Activated CD8-positive, alpha-beta T cell treated with anti-CD3 and anti-CD28 coated beads, Interleukin-2, amount 10 ng/mL, durations not matched to agents 7 days and 5 days (primary cell): ENCODE data around the gene ADAP1. TPM values are rescaled to one million over a fixed set of nuclear protein-coding genes. Genes with fewer than 3 reads are reported as not detected.

Experiments
- ATAC-seq: fragments of 150-1000 bp; cut with Tn5 transposase; one replicate; pipeline ENCODE4 v1.10.0; 2021; ENCODE audit warnings: moderate library complexity
- CTCF ChIA-PET: fragments of 350-600 bp; sonication (Branson Sonifier 250); formaldehyde crosslinking; loops from one replicate; lab custom pipeline; 2021; ENCODE audit warnings: antibody characterized with exemption; lab: Charles Lee
- POLR2A ChIA-PET: fragments of 350-600 bp; sonication (Branson Sonifier 250); formaldehyde crosslinking; loops from one replicate; lab custom pipeline; 2021; ENCODE audit warnings: antibody characterized with exemption; lab: Charles Lee
- DNase-seq: peaks from one replicate; pipeline ENCODE4 v3.0.0-alpha.2; 2020
- H3K27ac Mint-ChIP-seq: one replicate; pipeline ENCODE4 v1.8.0; 2021; ENCODE audit warnings: mild to moderate bottlenecking, mixed read lengths
- H3K27me3 Mint-ChIP-seq: one replicate; pipeline ENCODE4 v1.8.0; 2021; ENCODE audit warnings: low read depth, mixed read lengths
- H3K36me3 Mint-ChIP-seq: one replicate; pipeline ENCODE4 v1.8.0; 2021; ENCODE audit warnings: low read depth, mixed read lengths
- H3K4me1 Mint-ChIP-seq: one replicate; pipeline ENCODE4 v1.8.0; 2021; ENCODE audit warnings: low read depth, mixed read lengths
- H3K4me3 Mint-ChIP-seq: one replicate; pipeline ENCODE4 v1.8.0; 2021; ENCODE audit warnings: mild to moderate bottlenecking, mixed read lengths
- H3K9me3 Mint-ChIP-seq: one replicate; pipeline ENCODE4 v1.8.0; 2022; ENCODE audit warnings: mixed read lengths; ENCODE audit not compliant: insufficient read depth
- total RNA-seq, 2 experiments: library from RNA; stranded (reverse); gene quantifications; one replicate each; pipeline ENCODE4 v1.2.3, GENCODE V29; 2021

ADAP1 gene
- total RNA-seq, 2 experiments from 2014 or later = 24.2 to 28.6 TPM

DNA sequence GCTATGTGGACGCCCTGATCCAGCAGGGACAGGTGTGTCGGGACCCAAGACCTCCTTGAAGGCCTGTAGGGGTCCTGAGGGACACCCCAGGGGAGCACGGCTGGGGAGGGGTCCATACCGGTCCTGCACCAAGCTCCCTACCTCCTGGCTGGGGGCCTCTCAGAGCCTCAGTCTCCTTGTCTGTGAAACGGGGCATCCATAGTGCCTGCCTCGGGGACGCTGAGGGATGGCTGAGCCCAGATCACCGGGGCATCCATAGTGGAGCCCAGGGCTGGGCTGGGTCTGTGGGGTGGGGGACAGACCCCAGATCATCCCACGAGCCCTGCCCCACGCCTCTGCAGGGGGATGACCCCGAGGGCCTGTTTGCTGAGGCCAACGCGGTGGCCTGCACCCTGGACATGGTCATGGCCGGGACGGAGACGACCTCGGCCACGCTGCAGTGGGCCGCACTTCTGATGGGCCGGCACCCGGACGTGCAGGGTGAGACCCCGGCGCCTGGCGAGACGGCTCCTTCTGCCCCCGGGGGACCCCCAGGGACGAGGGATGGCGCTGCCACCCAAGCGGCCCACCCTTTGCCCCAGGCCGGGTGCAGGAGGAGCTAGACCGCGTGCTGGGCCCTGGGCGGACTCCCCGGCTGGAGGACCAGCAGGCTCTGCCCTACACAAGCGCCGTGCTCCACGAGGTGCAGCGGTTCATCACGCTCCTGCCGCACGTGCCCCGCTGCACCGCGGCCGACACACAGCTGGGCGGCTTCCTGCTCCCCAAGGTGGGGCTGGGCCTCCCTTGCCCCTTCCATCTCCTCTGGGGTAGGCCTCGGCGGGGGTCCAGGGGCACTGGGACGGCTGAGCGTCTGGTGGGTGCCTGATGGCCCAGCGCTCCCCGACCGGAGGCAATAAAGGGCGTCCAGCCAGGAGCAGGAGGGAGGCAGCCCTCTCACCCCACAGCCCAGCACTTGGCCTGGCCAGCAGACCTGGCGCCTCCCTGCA lies 32.6 kb upstream of the ADAP1 start:
- CTCF ChIA-PET = no interaction called here
- no peaks in the 10 kb centered on the region for H3K27me3 Mint-ChIP-seq
- ATAC-seq (no peak), DNase-seq (no peak)
- H3K4me1 Mint-ChIP-seq = no peaks in the 10 kb centered on the region
- H3K9me3 Mint-ChIP-seq = no peaks in the 10 kb centered on the region
- POLR2A ChIA-PET = no interaction called here
- H3K4me3 Mint-ChIP-seq = no peak overlapping the region
- H3K27ac Mint-ChIP-seq = no peak overlapping the region
- no peaks in the 10 kb centered on the region for H3K36me3 Mint-ChIP-seq

DNA sequence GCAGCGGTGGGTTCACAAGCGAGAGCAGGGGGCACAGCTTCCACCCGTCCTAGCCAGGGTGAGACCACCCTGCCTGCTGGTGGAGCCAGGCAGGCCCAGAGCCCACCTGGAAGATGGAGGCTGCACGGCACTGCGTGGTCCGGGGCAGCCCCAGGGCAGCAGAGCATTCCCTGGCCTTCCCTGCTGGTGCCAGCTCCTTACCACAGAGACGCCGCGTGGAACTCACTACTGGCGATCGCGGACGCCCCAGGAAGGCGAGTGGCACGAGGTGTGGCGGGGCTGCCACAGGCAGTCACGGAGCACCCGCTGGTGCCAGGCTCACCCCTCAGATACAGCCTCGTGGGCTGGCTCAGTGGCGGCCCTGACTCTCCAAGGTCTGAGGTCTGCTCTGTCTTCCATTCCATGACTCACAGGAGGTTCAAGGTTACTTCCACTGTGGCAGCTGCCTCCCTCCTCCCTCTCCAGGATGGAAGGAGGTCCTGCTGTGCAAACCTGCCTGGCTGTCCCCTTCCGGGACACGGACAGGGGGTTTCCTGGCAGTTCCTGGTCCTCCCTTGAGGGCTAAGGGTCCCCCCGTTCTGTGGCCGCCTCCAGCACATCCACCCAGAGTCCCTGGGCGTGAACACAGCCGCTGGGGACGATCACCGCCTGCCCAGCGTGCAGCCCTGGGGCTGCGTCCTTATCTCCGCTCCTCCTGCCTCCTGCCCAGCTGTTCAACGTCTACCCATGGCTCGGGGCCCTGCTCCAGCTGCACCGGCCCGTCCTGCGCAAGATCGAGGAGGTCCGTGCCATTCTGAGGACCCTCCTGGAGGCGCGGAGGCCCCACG lies 31.6 kb upstream of the ADAP1 start:
- no peaks in the 10 kb centered on the region for H3K9me3 Mint-ChIP-seq
- no peaks in the 10 kb centered on the region for H3K27me3 Mint-ChIP-seq
- H3K4me3 Mint-ChIP-seq = no peak overlapping the region
- no peak for ATAC-seq
- DNase-seq = no peak
- CTCF ChIA-PET = no interaction called here
- H3K36me3 Mint-ChIP-seq = no peaks in the 10 kb centered on the region
- H3K4me1 Mint-ChIP-seq = no peaks in the 10 kb centered on the region
- POLR2A ChIA-PET = interaction anchor here (1.7 kb wide), 1 partner anchor 11 kb away, joined by 5 read pairs; the partner anchor contains the start of gene COX19
- no peak overlapping the region for H3K27ac Mint-ChIP-seq

DNA sequence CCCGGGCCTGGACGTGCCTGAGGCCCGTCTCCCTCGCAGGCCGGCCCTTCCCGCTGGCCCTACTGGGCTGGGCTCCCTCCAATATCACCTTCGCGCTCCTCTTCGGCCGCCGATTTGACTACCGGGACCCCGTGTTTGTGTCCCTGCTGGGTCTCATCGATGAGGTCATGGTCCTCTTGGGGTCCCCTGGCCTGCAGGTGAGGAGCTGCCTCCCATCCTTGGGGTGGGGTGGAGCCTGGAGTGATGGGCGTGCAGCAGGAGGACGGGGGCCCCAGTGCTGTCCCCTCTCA lies 30.6 kb upstream of the ADAP1 start:
- no peaks in the 10 kb centered on the region for H3K27me3 Mint-ChIP-seq
- ChIA-PET POLR2A (interaction anchor here (1.7 kb wide), 1 partner anchor 10 kb away, joined by 5 read pairs; the partner anchor contains the start of gene COX19), CTCF (interaction anchor here (1.0 kb wide), 1 partner anchor 9 kb away, joined by 3 read pairs; no protein-coding TSS in a partner anchor)
- H3K9me3 Mint-ChIP-seq = no peaks in the 10 kb centered on the region
- H3K4me3 Mint-ChIP-seq = no peak overlapping the region
- no peaks in the 10 kb centered on the region for H3K4me1 Mint-ChIP-seq
- ATAC-seq = no peak
- no peaks in the 10 kb centered on the region for H3K36me3 Mint-ChIP-seq
- H3K27ac Mint-ChIP-seq = no peak overlapping the region
- DNase-seq = no peak

- ChIA-PET CTCF (interaction anchor here (1.0 kb wide), 1 partner anchor 9 kb away, joined by 3 read pairs; no protein-coding TSS in a partner anchor), POLR2A (interaction anchor here (1.7 kb wide), 1 partner anchor 9 kb away, joined by 5 read pairs; the partner anchor contains the start of gene COX19)
- no peak for ATAC-seq
- no peaks in the 10 kb centered on the region for H3K27me3 Mint-ChIP-seq
- H3K4me3 Mint-ChIP-seq = no peak overlapping the region
- H3K4me1 Mint-ChIP-seq = no peaks in the 10 kb centered on the region
- H3K27ac Mint-ChIP-seq = no peak overlapping the region
- no peak for DNase-seq
- H3K9me3 Mint-ChIP-seq = no peaks in the 10 kb centered on the region
- H3K36me3 Mint-ChIP-seq = no peaks in the 10 kb centered on the region
These were observed 30.1 kb upstream of the ADAP1 start for GRCh38 chr7:984361-985126.

DNA sequence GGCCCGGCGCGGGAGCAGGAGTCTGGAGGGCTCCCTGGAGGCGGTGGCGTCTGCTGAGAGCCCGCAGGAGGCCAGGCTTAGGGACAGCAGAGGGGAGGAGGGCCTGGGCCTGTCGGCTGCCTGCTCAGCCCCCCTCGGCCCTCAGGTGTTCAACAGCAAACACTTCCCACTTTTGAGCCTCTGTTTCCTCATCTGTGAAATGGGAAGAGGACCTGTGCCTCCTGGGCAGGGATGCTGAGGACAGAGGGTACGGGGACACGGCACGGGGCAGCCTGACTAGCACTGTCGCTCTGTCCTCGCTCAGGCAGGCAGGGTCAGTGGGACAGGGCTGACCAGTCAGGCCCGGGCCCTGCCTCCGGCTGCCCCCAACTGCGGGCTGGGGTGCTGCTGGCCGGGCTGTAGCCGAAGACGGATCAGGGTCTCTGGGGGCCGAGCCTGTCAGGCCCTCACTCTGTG lies 29.2 kb upstream of the ADAP1 start:
- no peaks in the 10 kb centered on the region for H3K9me3 Mint-ChIP-seq
- H3K4me3 Mint-ChIP-seq = no peak overlapping the region
- H3K27me3 Mint-ChIP-seq = no peaks in the 10 kb centered on the region
- CTCF ChIA-PET = no interaction called here
- POLR2A ChIA-PET = no interaction called here
- no peak for DNase-seq
- no peaks in the 10 kb centered on the region for H3K4me1 Mint-ChIP-seq
- H3K36me3 Mint-ChIP-seq = no peaks in the 10 kb centered on the region
- H3K27ac Mint-ChIP-seq = no peak overlapping the region
- no peak for ATAC-seq

DNA sequence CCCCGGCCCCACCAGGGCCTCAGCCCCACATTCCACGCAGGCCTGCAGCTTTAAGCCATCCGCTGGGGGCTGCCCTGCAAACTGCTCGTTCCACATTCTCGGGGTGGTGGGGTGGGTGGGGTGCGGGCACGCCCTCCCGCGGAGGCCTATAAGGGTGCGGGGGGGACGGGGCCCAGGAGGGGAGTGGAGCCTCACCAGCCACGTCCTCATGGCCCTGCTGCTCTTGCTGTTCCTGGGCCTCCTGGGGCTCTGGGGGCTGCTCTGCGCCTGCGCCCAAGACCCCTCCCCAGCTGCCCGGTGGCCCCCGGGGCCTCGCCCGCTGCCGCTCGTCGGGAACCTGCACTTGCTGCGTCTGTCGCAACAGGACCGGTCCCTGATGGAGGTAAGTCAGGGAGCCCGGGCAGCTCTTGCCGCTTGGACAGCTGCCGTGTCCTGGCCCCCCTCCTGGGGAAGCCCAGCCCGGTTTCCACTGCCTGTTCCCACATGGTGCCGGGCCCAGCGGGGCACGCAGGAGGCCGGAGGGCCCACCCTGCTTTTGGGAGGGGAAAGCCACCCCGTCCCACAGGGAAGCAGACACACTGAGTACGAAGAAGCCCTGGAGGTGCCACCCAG lies 28.6 kb upstream of the ADAP1 start, which contains the start of gene CYP2W1:
CYP2W1 (plus strand) TSS at position 178 of the 612 bp plus-strand sequence; CDS start at position 209, 31 bp downstream.
- no peak for DNase-seq
- Mint-ChIP-seq H3K27ac (no peak within 1 kb of the TSS), H3K36me3 (no peaks in the 10 kb centered on the region), H3K9me3 (no peaks in the 10 kb centered on the region), H3K4me3 (no peak within 1 kb of the TSS), H3K27me3 (no peaks in the 10 kb centered on the region), H3K4me1 (no peaks in the 10 kb centered on the region)
- ChIA-PET POLR2A (no interaction called here), CTCF (interaction anchor here (1.6 kb wide), 1 partner anchor 10 kb away, joined by 4 read pairs; no protein-coding TSS in a partner anchor)
- no peak for ATAC-seq

GRCh38 chr7:982511-983003 lies 28.1 kb upstream of the ADAP1 start:
- ATAC-seq = no peak
- H3K27ac Mint-ChIP-seq = no peak overlapping the region
- POLR2A ChIA-PET = no interaction called here

GRCh38 chr7:981793-982510 lies 27.5 kb upstream of the ADAP1 start:
- ATAC-seq (no peak), DNase-seq (no peak)
- POLR2A ChIA-PET = no interaction called here
- CTCF ChIA-PET = interaction anchor here (1.6 kb wide), 1 partner anchor 11 kb away, joined by 4 read pairs; no protein-coding TSS in a partner anchor
- Mint-ChIP-seq H3K27ac (no peak overlapping the region), H3K4me3 (no peak overlapping the region), H3K9me3 (no peaks in the 10 kb centered on the region), H3K36me3 (no peaks in the 10 kb centered on the region), H3K27me3 (no peaks in the 10 kb centered on the region), H3K4me1 (no peaks in the 10 kb centered on the region)

More at GRCh38 chr7:982511-983003, 28.1 kb upstream of the ADAP1 start:
- H3K27me3 Mint-ChIP-seq = no peaks in the 10 kb centered on the region
- H3K9me3 Mint-ChIP-seq = no peaks in the 10 kb centered on the region
- DNase-seq = no peak
- CTCF ChIA-PET = interaction anchor here (1.6 kb wide), 1 partner anchor 10 kb away, joined by 4 read pairs; no protein-coding TSS in a partner anchor
- no peak overlapping the region for H3K4me3 Mint-ChIP-seq
- no peaks in the 10 kb centered on the region for H3K4me1 Mint-ChIP-seq
- H3K36me3 Mint-ChIP-seq = no peaks in the 10 kb centered on the region

- H3K9me3 Mint-ChIP-seq = no peaks in the 10 kb centered on the region
- H3K4me1 Mint-ChIP-seq = no peaks in the 10 kb centered on the region
- H3K4me3 Mint-ChIP-seq = no peak overlapping the region
- ATAC-seq (no peak), DNase-seq (no peak)
- CTCF ChIA-PET = no interaction called here
- H3K36me3 Mint-ChIP-seq = no peaks in the 10 kb centered on the region
- no peaks in the 10 kb centered on the region for H3K27me3 Mint-ChIP-seq
- H3K27ac Mint-ChIP-seq = no peak overlapping the region
- POLR2A ChIA-PET = no interaction called here
These were observed 25.5 kb upstream of the ADAP1 start for GRCh38 chr7:979886-980571.

DNA sequence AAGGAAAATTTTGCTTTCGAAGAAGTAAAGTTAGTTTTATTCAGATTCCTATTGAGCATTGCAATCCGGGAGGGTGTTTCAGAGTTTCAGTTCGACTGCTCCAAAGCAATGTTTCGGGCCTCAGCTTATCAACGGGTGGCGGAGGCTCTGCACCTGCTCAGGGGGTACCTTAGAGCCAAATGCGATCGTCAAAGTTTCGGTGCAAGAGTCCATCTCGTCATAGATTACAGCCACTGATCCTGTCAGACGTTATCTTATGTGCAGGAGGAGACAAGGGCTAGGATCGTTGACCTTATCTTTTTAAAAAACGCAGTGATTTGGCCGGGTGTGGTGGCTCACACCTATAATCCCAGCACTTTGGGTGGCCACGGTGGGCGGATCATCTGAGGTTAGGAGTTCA lies 24.7 kb upstream of the ADAP1 start:
- no peaks in the 10 kb centered on the region for H3K27me3 Mint-ChIP-seq
- DNase-seq (no peak), ATAC-seq (no peak)
- peaks cover 3% of the 10 kb centered on the region for H3K36me3 Mint-ChIP-seq
- ChIA-PET POLR2A (interaction anchor here (0.7 to 1.1 kb wide), 2 partner anchors 12 to 103 kb away, joined by 3 read pairs; partner anchors contain the start of gene GET4), CTCF (interaction anchor here (1.3 to 2.1 kb wide), 2 partner anchors 14 to 87 kb away, joined by 6 to 11 read pairs; no protein-coding TSS in a partner anchor)
- H3K27ac Mint-ChIP-seq = no peak overlapping the region
- H3K9me3 Mint-ChIP-seq = no peaks in the 10 kb centered on the region
- H3K4me3 Mint-ChIP-seq = no peak overlapping the region
- peaks cover 3% of the 10 kb centered on the region for H3K4me1 Mint-ChIP-seq
